Measurements from ENCODE around the gene HOXD10.

The HOXD10 gene

GRCh38 chr2:176076796-176077195 is 39.8 kb upstream of the HOXD10 start:
- Histone ChIP-seq H3K36me3 (ENCODE audit: control insufficient read depth, insufficient read depth, low read length) (no peaks in the 10 kb centered on the region), H3K27me3 (ENCODE audit: control insufficient read depth, insufficient read depth, low read length) (peaks cover 84% of the 10 kb centered on the region), H3K9me3 (ENCODE audit: control insufficient read depth, insufficient read depth, low read length) (no peaks in the 10 kb centered on the region), H3K27ac (ENCODE audit: low read length) (no peak overlapping the region), H3K4me3 (ENCODE audit: low read length) (no peak overlapping the region), H3K4me1 (ENCODE audit: control insufficient read depth, insufficient read depth, low read length) (no peaks in the 10 kb centered on the region; the same call in 1 of the 2 replicates)
- no CpG with 5 or more reads among the region's 2 CpGs for WGBS (ENCODE audit: insufficient coverage, insufficient read length)
- no peak for DNase-seq (ENCODE audit: low read depth, low spot score)

GRCh38 chr2:176078541-176079284 is 37.9 kb upstream of the HOXD10 start:
- WGBS (ENCODE audit: insufficient coverage, insufficient read length): no CpG with 5 or more reads among the region's 25 CpGs
- H3K27ac ChIP-seq (ENCODE audit: low read length): no peak overlapping the region
- H3K4me3 ChIP-seq (ENCODE audit: low read length): no peak overlapping the region
- no peak for DNase-seq (ENCODE audit: low read depth, low spot score)
- peaks cover 4% of the 10 kb centered on the region; the same call in 1 of the 2 replicates for H3K4me1 ChIP-seq (ENCODE audit: control insufficient read depth, insufficient read depth, low read length)
- no peaks in the 10 kb centered on the region for H3K9me3 ChIP-seq (ENCODE audit: control insufficient read depth, insufficient read depth, low read length)
- no peaks in the 10 kb centered on the region for H3K36me3 ChIP-seq (ENCODE audit: control insufficient read depth, insufficient read depth, low read length)
- peaks cover 84% of the 10 kb centered on the region for H3K27me3 ChIP-seq (ENCODE audit: control insufficient read depth, insufficient read depth, low read length)

GRCh38 chr2:176079285-176079830 is 37.2 kb upstream of the HOXD10 start:
- H3K4me3 ChIP-seq (ENCODE audit: low read length): peak overlapping the region; percentile 14; the same call in 1 of the 2 replicates
- peaks cover 84% of the 10 kb centered on the region for H3K27me3 ChIP-seq (ENCODE audit: control insufficient read depth, insufficient read depth, low read length)
- no peaks in the 10 kb centered on the region for H3K36me3 ChIP-seq (ENCODE audit: control insufficient read depth, insufficient read depth, low read length)
- H3K27ac ChIP-seq (ENCODE audit: low read length): no peak overlapping the region
- WGBS (ENCODE audit: insufficient coverage, insufficient read length): no CpG with 5 or more reads among the region's 30 CpGs
- H3K4me1 ChIP-seq (ENCODE audit: control insufficient read depth, insufficient read depth, low read length): peaks cover 4% of the 10 kb centered on the region; the same call in 1 of the 2 replicates
- no peak for DNase-seq (ENCODE audit: low read depth, low spot score)
- no peaks in the 10 kb centered on the region for H3K9me3 ChIP-seq (ENCODE audit: control insufficient read depth, insufficient read depth, low read length)

- Histone ChIP-seq H3K9me3 (ENCODE audit: control insufficient read depth, insufficient read depth, low read length) (no peaks in the 10 kb centered on the region), H3K27me3 (ENCODE audit: control insufficient read depth, insufficient read depth, low read length) (peaks cover 84% of the 10 kb centered on the region), H3K27ac (ENCODE audit: low read length) (no peak overlapping the region), H3K36me3 (ENCODE audit: control insufficient read depth, insufficient read depth, low read length) (no peaks in the 10 kb centered on the region), H3K4me3 (ENCODE audit: low read length) (peak overlapping the region; percentile 2; the same call in 1 of the 2 replicates), H3K4me1 (ENCODE audit: control insufficient read depth, insufficient read depth, low read length) (peaks cover 4% of the 10 kb centered on the region; the same call in 1 of the 2 replicates)
- no peak for DNase-seq (ENCODE audit: low read depth, low spot score)
- no CpG with 5 or more reads among the region's 86 CpGs for WGBS (ENCODE audit: insufficient coverage, insufficient read length)
These were observed 36.6 kb upstream of the HOXD10 start for GRCh38 chr2:176079831-176080539.

GRCh38 chr2:176080540-176081375 is 35.8 kb upstream of the HOXD10 start:
- DNase-seq (ENCODE audit: low read depth, low spot score): no peak
- Histone ChIP-seq H3K4me3 (ENCODE audit: low read length) (peak overlapping the region; percentile 2; the same call in 1 of the 2 replicates), H3K4me1 (ENCODE audit: control insufficient read depth, insufficient read depth, low read length) (peaks cover 6% of the 10 kb centered on the region; the same call in 1 of the 2 replicates), H3K27me3 (ENCODE audit: control insufficient read depth, insufficient read depth, low read length) (peaks cover 84% of the 10 kb centered on the region), H3K27ac (ENCODE audit: low read length) (no peak overlapping the region), H3K36me3 (ENCODE audit: control insufficient read depth, insufficient read depth, low read length) (no peaks in the 10 kb centered on the region), H3K9me3 (ENCODE audit: control insufficient read depth, insufficient read depth, low read length) (no peaks in the 10 kb centered on the region)
- WGBS (ENCODE audit: insufficient coverage, insufficient read length): no CpG with 5 or more reads among the region's 68 CpGs

- Histone ChIP-seq H3K36me3 (ENCODE audit: control insufficient read depth, insufficient read depth, low read length) (no peaks in the 10 kb centered on the region), H3K27ac (ENCODE audit: low read length) (no peak overlapping the region), H3K4me1 (ENCODE audit: control insufficient read depth, insufficient read depth, low read length) (peaks cover 6% of the 10 kb centered on the region; the same call in 1 of the 2 replicates), H3K27me3 (ENCODE audit: control insufficient read depth, insufficient read depth, low read length) (peaks cover 85% of the 10 kb centered on the region), H3K9me3 (ENCODE audit: control insufficient read depth, insufficient read depth, low read length) (no peaks in the 10 kb centered on the region), H3K4me3 (ENCODE audit: low read length) (no peak overlapping the region)
- no peak for DNase-seq (ENCODE audit: low read depth, low spot score)
- no CpG with 5 or more reads among the region's 17 CpGs for WGBS (ENCODE audit: insufficient coverage, insufficient read length)
These were observed 35.2 kb upstream of the HOXD10 start for GRCh38 chr2:176081376-176081836.

GRCh38 chr2:176081837-176082524 is 34.6 kb upstream of the HOXD10 start:
- H3K27me3 ChIP-seq (ENCODE audit: control insufficient read depth, insufficient read depth, low read length): peaks cover 85% of the 10 kb centered on the region

GRCh38 chr2:176082525-176082823 is 34.1 kb upstream of the HOXD10 start:
- WGBS (ENCODE audit: insufficient coverage, insufficient read length): no CpG with 5 or more reads among the region's 10 CpGs
- Histone ChIP-seq H3K4me3 (ENCODE audit: low read length) (no peak overlapping the region), H3K27me3 (ENCODE audit: control insufficient read depth, insufficient read depth, low read length) (peaks cover 89% of the 10 kb centered on the region)

More at GRCh38 chr2:176081837-176082524, 34.6 kb upstream of the HOXD10 start:
- no peak for DNase-seq (ENCODE audit: low read depth, low spot score)
- Histone ChIP-seq H3K9me3 (ENCODE audit: control insufficient read depth, insufficient read depth, low read length) (no peaks in the 10 kb centered on the region), H3K4me1 (ENCODE audit: control insufficient read depth, insufficient read depth, low read length) (peaks cover 6% of the 10 kb centered on the region; the same call in 1 of the 2 replicates), H3K27ac (ENCODE audit: low read length) (no peak overlapping the region), H3K36me3 (ENCODE audit: control insufficient read depth, insufficient read depth, low read length) (no peaks in the 10 kb centered on the region), H3K4me3 (ENCODE audit: low read length) (no peak overlapping the region)
- no CpG with 5 or more reads among the region's 62 CpGs for WGBS (ENCODE audit: insufficient coverage, insufficient read length)

GRCh38 chr2:176082824-176083751 is 33.5 kb upstream of the HOXD10 start:
- Histone ChIP-seq H3K27me3 (ENCODE audit: control insufficient read depth, insufficient read depth, low read length) (peaks cover 94% of the 10 kb centered on the region), H3K27ac (ENCODE audit: low read length) (no peak overlapping the region), H3K4me1 (ENCODE audit: control insufficient read depth, insufficient read depth, low read length) (peaks cover 7% of the 10 kb centered on the region), H3K9me3 (ENCODE audit: control insufficient read depth, insufficient read depth, low read length) (no peaks in the 10 kb centered on the region), H3K4me3 (ENCODE audit: low read length) (no peak overlapping the region), H3K36me3 (ENCODE audit: control insufficient read depth, insufficient read depth, low read length) (no peaks in the 10 kb centered on the region)
- WGBS (ENCODE audit: insufficient coverage, insufficient read length): no CpG with 5 or more reads among the region's 66 CpGs
- DNase-seq (ENCODE audit: low read depth, low spot score): no peak

More at GRCh38 chr2:176082525-176082823, 34.1 kb upstream of the HOXD10 start:
- H3K36me3 ChIP-seq (ENCODE audit: control insufficient read depth, insufficient read depth, low read length): no peaks in the 10 kb centered on the region
- peaks cover 6% of the 10 kb centered on the region; the same call in 1 of the 2 replicates for H3K4me1 ChIP-seq (ENCODE audit: control insufficient read depth, insufficient read depth, low read length)
- no peak overlapping the region for H3K27ac ChIP-seq (ENCODE audit: low read length)
- no peaks in the 10 kb centered on the region for H3K9me3 ChIP-seq (ENCODE audit: control insufficient read depth, insufficient read depth, low read length)
- no peak for DNase-seq (ENCODE audit: low read depth, low spot score)

Data from iPS DF 6.9 (cell line).